GM23338 (cell line): ENCODE results near the gene IRF8.

Experiments used
- CREB1 ChIP-seq: fragments of 250-450 bp; sonication (Bioruptor Pico); IDR thresholded peaks from 2 replicates; pipeline ENCODE4 v1.5.0; 2020; ENCODE audit warnings: low read depth, mild to moderate bottlenecking, moderate library complexity
- CTCF ChIP-seq, 2 experiments: fragments of 200-600 bp in 1 of 2; sonication (generic) in 1 of 2; conservative IDR thresholded peaks; 2 replicates each; pipeline versions ENCODE4 v1.5.1 to v1.6.1; 2016 to 2017; ENCODE audit warnings: antibody characterized with exemption in 2 of 2, low read depth in 2 of 2, mild to moderate bottlenecking in 2 of 2, moderate library complexity in 1 of 2
- EZH2 ChIP-seq: fragments of 200-600 bp; sonication (generic); IDR thresholded peaks from one replicate; pipeline ENCODE4 v1.8.0; 2017; ENCODE audit warnings: antibody characterized with exemption, mild to moderate bottlenecking, low read depth; ENCODE audit not compliant: unreplicated experiment
- EZH2phosphoT487 ChIP-seq: fragments of 200-600 bp; sonication (generic); IDR thresholded peaks from one replicate; pipeline ENCODE4 v1.8.1; 2018; ENCODE audit warnings: antibody characterized with exemption; ENCODE audit not compliant: unreplicated experiment
- POLR2AphosphoS5 ChIP-seq: IDR thresholded peaks from 2 replicates; pipeline ENCODE4 v1.6.1; 2016; ENCODE audit warnings: antibody characterized with exemption, low read depth
- ZNF114 ChIP-seq: fragments of 250-450 bp; sonication (Bioruptor Pico); IDR thresholded peaks from 2 replicates; pipeline ENCODE4 v1.5.0; 2020; ENCODE audit warnings: mild to moderate bottlenecking, moderate library complexity
- ZNF331 ChIP-seq: fragments of 250-450 bp; sonication (Bioruptor Pico); IDR thresholded peaks from 2 replicates; pipeline ENCODE4 v1.5.0; 2020; ENCODE audit warnings: low read depth, mild to moderate bottlenecking, moderate library complexity
- TF ChIP-seq, protein P1 (sequence below): IDR thresholded peaks from one replicate; pipeline ENCODE4 v1.6.1; 2018; ENCODE audit warnings: antibody characterized with exemption; ENCODE audit not compliant: unreplicated experiment

DNA sequence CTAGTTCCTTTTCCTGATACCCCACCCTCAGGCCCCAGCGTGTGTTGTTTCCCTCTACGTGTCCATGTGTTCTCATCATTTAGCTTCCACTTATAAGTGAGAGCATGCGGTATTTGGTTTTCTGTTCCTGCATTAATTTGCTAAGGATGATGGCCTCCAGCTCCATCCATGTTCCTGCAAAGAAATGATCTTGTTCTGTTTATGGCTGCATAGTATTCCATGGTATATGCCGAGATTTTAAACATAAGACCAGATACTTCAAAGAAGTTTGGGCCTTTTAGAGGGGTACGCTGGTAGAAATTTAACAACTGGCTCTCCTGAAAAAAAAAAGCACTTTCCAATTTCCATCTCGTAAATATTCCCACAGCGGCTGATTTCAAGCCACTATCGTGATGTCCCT is 59.8 kb downstream of the IRF8 start:
- TF ChIP-seq EZH2 (no peak), CTCF (conservative IDR thresholded peaks at IDR 0.05; ENCODE audit: low read depth in 2 of 2) (no peak), POLR2AphosphoS5 (no peak), ZNF114 (CRISPR knock-in tag) (no peak), CREB1 (CRISPR knock-in tag) (no peak), EZH2phosphoT487 (no peak), ZNF331 (CRISPR knock-in tag) (no peak)
- TF ChIP-seq, protein P1, sequence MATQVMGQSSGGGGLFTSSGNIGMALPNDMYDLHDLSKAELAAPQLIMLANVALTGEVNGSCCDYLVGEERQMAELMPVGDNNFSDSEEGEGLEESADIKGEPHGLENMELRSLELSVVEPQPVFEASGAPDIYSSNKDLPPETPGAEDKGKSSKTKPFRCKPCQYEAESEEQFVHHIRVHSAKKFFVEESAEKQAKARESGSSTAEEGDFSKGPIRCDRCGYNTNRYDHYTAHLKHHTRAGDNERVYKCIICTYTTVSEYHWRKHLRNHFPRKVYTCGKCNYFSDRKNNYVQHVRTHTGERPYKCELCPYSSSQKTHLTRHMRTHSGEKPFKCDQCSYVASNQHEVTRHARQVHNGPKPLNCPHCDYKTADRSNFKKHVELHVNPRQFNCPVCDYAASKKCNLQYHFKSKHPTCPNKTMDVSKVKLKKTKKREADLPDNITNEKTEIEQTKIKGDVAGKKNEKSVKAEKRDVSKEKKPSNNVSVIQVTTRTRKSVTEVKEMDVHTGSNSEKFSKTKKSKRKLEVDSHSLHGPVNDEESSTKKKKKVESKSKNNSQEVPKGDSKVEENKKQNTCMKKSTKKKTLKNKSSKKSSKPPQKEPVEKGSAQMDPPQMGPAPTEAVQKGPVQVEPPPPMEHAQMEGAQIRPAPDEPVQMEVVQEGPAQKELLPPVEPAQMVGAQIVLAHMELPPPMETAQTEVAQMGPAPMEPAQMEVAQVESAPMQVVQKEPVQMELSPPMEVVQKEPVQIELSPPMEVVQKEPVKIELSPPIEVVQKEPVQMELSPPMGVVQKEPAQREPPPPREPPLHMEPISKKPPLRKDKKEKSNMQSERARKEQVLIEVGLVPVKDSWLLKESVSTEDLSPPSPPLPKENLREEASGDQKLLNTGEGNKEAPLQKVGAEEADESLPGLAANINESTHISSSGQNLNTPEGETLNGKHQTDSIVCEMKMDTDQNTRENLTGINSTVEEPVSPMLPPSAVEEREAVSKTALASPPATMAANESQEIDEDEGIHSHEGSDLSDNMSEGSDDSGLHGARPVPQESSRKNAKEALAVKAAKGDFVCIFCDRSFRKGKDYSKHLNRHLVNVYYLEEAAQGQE: no peak
